Common myeloid progenitor, CD34-positive (primary cell): ENCODE data around the gene PLD3.

ENCODE experiments used
- CTCF ChIA-PET: fragments of 350-600 bp; sonication (Branson Sonifier 250); formaldehyde crosslinking; loops from one replicate; lab custom pipeline; 2021; ENCODE audit warnings: antibody characterized with exemption; lab: Charles Lee
- POLR2A ChIA-PET: fragments of 350-600 bp; sonication (Branson Sonifier 250); formaldehyde crosslinking; loops from one replicate; lab custom pipeline; 2021; ENCODE audit warnings: antibody characterized with exemption; lab: Charles Lee
- DNase-seq, 3 donors: peaks; one replicate each; pipeline versions ENCODE4 v3.0.0 to v3.0.0-alpha.2; 2013
- H3K27ac ChIP-seq, 2 experiments: 1 replicate in 1 of 2; 2 replicates in 1 of 2; pipeline ENCODE4 v1.7.0; 2013; ENCODE audit warnings: inconsistent platforms in 2 of 2, low read length in 2 of 2, mild to moderate bottlenecking in 2 of 2, low read depth in 1 of 2, moderate library complexity in 1 of 2; ENCODE audit not compliant: severe bottlenecking in 2 of 2, insufficient read depth in 1 of 2, poor library complexity in 1 of 2
- H3K27me3 ChIP-seq, 5 experiments: replicated peaks in 2 of 5; 1 replicate in 3 of 5; 2 replicates in 2 of 5; pipeline versions ENCODE4 v1.6.1 to v1.7.0; 2013; ENCODE audit warnings: low read length in 4 of 5, mild to moderate bottlenecking in 2 of 5, moderate library complexity in 2 of 5, inconsistent platforms in 1 of 5; ENCODE audit not compliant: insufficient read depth in 5 of 5, control insufficient read depth in 4 of 5
- H3K36me3 ChIP-seq, 4 experiments: 1 replicate in 2 of 4; 2 replicates in 2 of 4; pipeline versions ENCODE4 v1.6.1 to v1.7.0; 2013; ENCODE audit warnings: low read length in 3 of 4, control low read depth in 1 of 4, mild to moderate bottlenecking in 1 of 4; ENCODE audit not compliant: control insufficient read depth in 4 of 4, insufficient read depth in 4 of 4
- H3K4me1 ChIP-seq, 4 experiments: 1 replicate in 3 of 4; 2 replicates in 1 of 4; pipeline versions ENCODE4 v1.6.1 to v1.7.1; 2013; ENCODE audit warnings: low read length in 3 of 4, mild to moderate bottlenecking in 3 of 4, control low read depth in 1 of 4, inconsistent platforms in 1 of 4, moderate library complexity in 1 of 4; ENCODE audit not compliant: control insufficient read depth in 4 of 4, insufficient read depth in 4 of 4; ENCODE audit errors: control extremely low read depth in 1 of 4
- H3K4me3 ChIP-seq, 7 experiments: 1 replicate in 4 of 7; 2 replicates in 3 of 7; pipeline versions ENCODE4 v1.5.1 to v1.7.0; 2013; ENCODE audit warnings: mild to moderate bottlenecking in 7 of 7, low read length in 6 of 7, moderate library complexity in 6 of 7, inconsistent platforms in 2 of 7, low read depth in 2 of 7, control low read depth in 1 of 7; ENCODE audit not compliant: insufficient read depth in 4 of 7, control insufficient read depth in 1 of 7; ENCODE audit errors: extremely low read depth in 1 of 7
- H3K9me3 ChIP-seq, 5 experiments: 1 replicate in 4 of 5; 2 replicates in 1 of 5; pipeline versions ENCODE4 v1.6.1 to v1.7.1; 2013; ENCODE audit warnings: low read length in 4 of 5, mild to moderate bottlenecking in 2 of 5, inconsistent platforms in 1 of 5, low read depth in 1 of 5, moderate library complexity in 1 of 5; ENCODE audit not compliant: control insufficient read depth in 4 of 5, insufficient read depth in 2 of 5; ENCODE audit errors: control extremely low read depth in 1 of 5
- WGBS: methylation state at CpG from one replicate; pipeline ENCODE4 v1.1.5; 2013; ENCODE audit not compliant: insufficient coverage; 5-methylcytosine and 5-hydroxymethylcytosine counted together

The PLD3 gene

GRCh38 chr19:40387155-40387554 lies 38.7 kb downstream of the PLD3 start:
- POLR2A ChIA-PET: no interaction called here
- no peak overlapping the region for H3K4me3 ChIP-seq
- no peaks in the 10 kb centered on the region for H3K9me3 ChIP-seq
- H3K36me3 ChIP-seq: no peaks in the 10 kb centered on the region
- H3K27me3 ChIP-seq: no peaks in the 10 kb centered on the region
- DNase-seq: no peak
- H3K27ac ChIP-seq: no peak overlapping the region
- 96% methylated on average over 10 of the region's 10 CpGs for WGBS
- CTCF ChIA-PET: interaction anchor here (1.4 to 1.5 kb wide), 2 partner anchors 16 to 24 kb away, joined by 3 read pairs; no protein-coding TSS in a partner anchor
- H3K4me1 ChIP-seq: no peaks in the 10 kb centered on the region

- no peaks in the 10 kb centered on the region for H3K9me3 ChIP-seq
- POLR2A ChIA-PET: no interaction called here
- H3K27ac ChIP-seq: no peak overlapping the region
- CTCF ChIA-PET: no interaction called here
- no peak for DNase-seq
- 100% methylated on average over 3 of the region's 3 CpGs for WGBS
- H3K27me3 ChIP-seq: no peaks in the 10 kb centered on the region
- H3K4me1 ChIP-seq: no peaks in the 10 kb centered on the region
- no peak overlapping the region for H3K4me3 ChIP-seq
- H3K36me3 ChIP-seq: no peaks in the 10 kb centered on the region
Observed at GRCh38 chr19:40388481-40388880, 40.0 kb downstream of the PLD3 start.

GRCh38 chr19:40389404-40390083 lies 41.0 kb downstream of the PLD3 start:
- WGBS: 97% methylated on average over 26 of the region's 33 CpGs
- Histone ChIP-seq H3K27ac (no peak overlapping the region), H3K4me1 (no peaks in the 10 kb centered on the region), H3K36me3 (no peaks in the 10 kb centered on the region), H3K9me3 (no peaks in the 10 kb centered on the region), H3K27me3 (no peaks in the 10 kb centered on the region), H3K4me3 (no peak overlapping the region)
- DNase-seq: no peak
- CTCF ChIA-PET: interaction anchor here (0.6 to 0.8 kb wide), 3 partner anchors 10 to 74 kb away, joined by 3 to 4 read pairs (median 4); no protein-coding TSS in a partner anchor
- POLR2A ChIA-PET: no interaction called here

- Histone ChIP-seq H3K27ac (no peak within 1 kb of the TSS), H3K9me3 (no peaks in the 10 kb centered on the region)
- CTCF ChIA-PET: no interaction called here
Observed at GRCh38 chr19:40390084-40390742, 41.7 kb downstream of the PLD3 start, which contains the start of gene HIPK4. HIPK4 (minus strand) TSS chr19:40390181; CDS start chr19:40389902, 279 bp downstream.

GRCh38 chr19:40392123-40392522 lies 43.6 kb downstream of the PLD3 start:
- WGBS: 88% methylated on average over 7 of the region's 8 CpGs
- H3K36me3 ChIP-seq: no peaks in the 10 kb centered on the region
- DNase-seq: no peak
- ChIA-PET CTCF (no interaction called here), POLR2A (no interaction called here)
- no peaks in the 10 kb centered on the region for H3K9me3 ChIP-seq
- H3K27ac ChIP-seq: no peak overlapping the region
- H3K27me3 ChIP-seq: no peaks in the 10 kb centered on the region
- H3K4me1 ChIP-seq: no peaks in the 10 kb centered on the region
- no peak overlapping the region for H3K4me3 ChIP-seq

More at GRCh38 chr19:40390084-40390742, 41.7 kb downstream of the PLD3 start, which contains the start of gene HIPK4:
- Histone ChIP-seq H3K27me3 (no peaks in the 10 kb centered on the region), H3K36me3 (no peaks in the 10 kb centered on the region), H3K4me1 (no peaks in the 10 kb centered on the region), H3K4me3 (no peak within 1 kb of the TSS)
- POLR2A ChIA-PET: no interaction called here
- no peak for DNase-seq
- 96% methylated on average over 8 of the region's 10 CpGs for WGBS

GRCh38 chr19:40392894-40393517 lies 44.5 kb downstream of the PLD3 start:
- Histone ChIP-seq H3K4me1 (peaks cover 0 to 3% (median 0%) of the 10 kb centered on the region in 4 experiments), H3K36me3 (no peaks in the 10 kb centered on the region), H3K4me3 (no peak overlapping the region), H3K9me3 (no peaks in the 10 kb centered on the region), H3K27me3 (no peaks in the 10 kb centered on the region), H3K27ac (no peak overlapping the region)
- ChIA-PET CTCF (no interaction called here), POLR2A (no interaction called here)
- no peak for DNase-seq
- 93% methylated on average over 5 of the region's 9 CpGs for WGBS
